HG03280 (cell line): ENCODE data around the gene SLC6A3.
A peak's percentile ranks its signal among the peaks of the same experiment; 100 is the strongest.

Source experiments
- ATAC-seq: cut with Tn5 transposase; IDR thresholded peaks from one replicate; pipeline ENCODE4 v1.9.1; 2021; ENCODE audit warnings: mild to moderate bottlenecking, moderate library complexity; ENCODE audit not compliant: unreplicated experiment

Gene SLC6A3

GRCh38 chr5:1390861-1391600 is 54.2 kb downstream of the SLC6A3 start:
- no peak for ATAC-seq

- no peak for ATAC-seq
Observed at GRCh38 chr5:1390333-1390732, 54.9 kb downstream of the SLC6A3 start.

DNA sequence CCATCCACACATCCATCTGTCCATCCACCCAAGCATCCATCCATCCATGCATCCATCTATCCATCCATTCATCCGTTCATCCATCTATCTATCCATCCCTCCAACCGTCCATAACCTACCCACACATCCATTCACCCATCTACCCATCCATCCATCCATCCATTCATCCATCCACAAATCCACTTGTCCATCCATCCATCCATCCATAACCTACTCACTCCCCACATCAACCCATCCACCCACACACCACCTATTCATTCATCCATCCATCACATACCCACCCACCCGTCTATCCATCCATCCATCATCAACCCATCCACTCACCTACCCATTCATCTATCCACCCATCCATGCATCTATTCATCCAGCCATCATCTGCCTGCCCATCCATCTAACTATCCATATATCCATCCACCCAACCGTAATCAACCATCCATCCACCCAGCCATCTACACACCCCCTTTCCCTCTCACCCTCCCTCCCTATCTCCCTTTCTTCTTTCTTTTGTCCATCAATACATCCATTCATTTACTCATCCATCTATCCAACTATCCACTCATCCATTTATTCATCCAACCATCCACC is 56.8 kb downstream of the SLC6A3 start:
- ATAC-seq: no peak

- no peak for ATAC-seq
Observed at GRCh38 chr5:1387876-1388275, 57.4 kb downstream of the SLC6A3 start.

- no peak for ATAC-seq
Observed at GRCh38 chr5:1387059-1387755, 58.0 kb downstream of the SLC6A3 start.

- ATAC-seq: peak; percentile 45
Observed at GRCh38 chr5:1386274-1386717, 58.9 kb downstream of the SLC6A3 start.

- peak; percentile 88 for ATAC-seq
Observed at GRCh38 chr5:1385395-1386273, 59.6 kb downstream of the SLC6A3 start.

DNA sequence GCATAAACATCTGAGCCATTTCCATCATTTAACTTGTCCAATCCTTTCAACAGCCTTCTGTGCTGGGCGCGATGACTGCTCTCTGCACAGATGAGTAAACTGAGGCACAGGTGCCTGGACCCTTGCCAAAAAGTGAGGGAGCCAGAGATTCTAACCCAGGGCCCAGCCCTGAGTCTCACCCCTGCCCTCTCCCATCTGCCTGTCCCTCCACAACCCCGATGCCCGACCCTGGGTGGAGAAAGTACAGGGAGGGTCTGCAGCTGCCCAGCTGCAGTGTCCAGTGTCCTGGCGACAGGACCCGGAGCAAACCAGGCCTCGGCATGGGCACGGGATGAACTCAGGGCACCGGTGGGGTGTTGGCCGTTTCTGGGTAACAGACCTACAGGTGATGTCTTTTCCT is 60.7 kb downstream of the SLC6A3 start:
- no peak for ATAC-seq

GRCh38 chr5:1383886-1384401 is 61.3 kb downstream of the SLC6A3 start:
- ATAC-seq: no peak

GRCh38 chr5:1383344-1383743 is 61.9 kb downstream of the SLC6A3 start:
- no peak for ATAC-seq

DNA sequence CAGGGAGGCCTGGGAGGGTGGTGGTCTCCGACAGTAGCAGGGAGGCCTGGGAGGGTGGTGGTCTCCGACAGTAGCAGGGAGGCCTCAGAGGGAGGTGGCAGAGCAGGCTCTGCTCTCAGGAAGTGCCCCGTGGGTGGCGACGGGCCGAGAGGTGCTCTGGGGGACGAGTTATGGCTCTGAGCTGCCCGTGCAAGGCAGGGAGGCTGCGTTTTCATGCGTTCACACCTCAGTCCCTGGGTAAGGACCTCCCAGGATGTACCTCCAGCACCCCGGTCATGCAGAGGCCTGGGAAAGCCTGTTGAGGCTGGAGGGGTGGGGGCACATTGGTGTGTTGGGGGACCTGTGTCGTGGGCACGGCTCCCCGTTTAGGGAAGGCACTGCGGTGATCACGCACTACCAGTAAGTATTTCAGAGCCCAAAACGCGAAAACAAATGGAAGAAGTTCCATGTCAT is 63.0 kb downstream of the SLC6A3 start:
- no peak for ATAC-seq

DNA sequence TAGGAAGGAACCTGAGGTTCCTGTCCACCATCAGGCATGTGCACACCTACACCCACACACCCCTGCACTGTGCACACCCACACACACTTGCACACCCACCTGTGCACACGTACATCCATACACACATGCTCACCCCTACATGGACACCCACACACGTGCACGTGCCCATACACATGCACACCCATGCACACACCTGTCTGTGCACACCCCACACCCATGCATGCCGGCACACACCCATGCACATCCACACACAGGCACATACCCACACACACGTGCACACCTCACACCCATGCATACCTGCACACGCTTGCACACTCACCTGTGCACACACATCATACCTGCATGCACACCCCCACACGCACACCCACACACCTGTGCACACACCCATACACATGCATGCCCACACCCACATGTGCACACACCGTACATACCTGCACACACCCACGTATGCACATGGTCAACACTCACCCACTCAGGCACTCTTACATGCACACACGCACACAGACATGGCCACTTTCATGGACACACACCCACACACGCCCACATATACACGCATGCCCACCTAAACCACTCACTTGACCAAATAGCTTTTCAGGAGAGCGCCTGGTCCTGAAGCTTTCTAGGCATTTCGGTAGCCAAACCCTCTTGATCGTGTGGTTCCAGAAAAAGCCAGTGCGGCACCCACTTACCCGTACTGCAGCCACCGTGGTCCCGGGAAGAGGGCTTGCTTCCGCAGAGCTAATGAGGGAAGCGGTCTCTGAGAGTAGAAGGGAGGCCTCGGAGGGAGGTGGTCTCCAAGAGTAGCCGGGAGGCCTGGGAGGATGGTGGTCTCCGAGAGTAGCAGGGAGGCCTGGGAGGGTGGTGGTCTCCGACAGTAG is 63.6 kb downstream of the SLC6A3 start:
- no peak for ATAC-seq

GRCh38 chr5:1380910-1381309 is 64.3 kb downstream of the SLC6A3 start:
- no peak for ATAC-seq

GRCh38 chr5:1380011-1380817 is 65.0 kb downstream of the SLC6A3 start:
- ATAC-seq: peak; percentile 83

DNA sequence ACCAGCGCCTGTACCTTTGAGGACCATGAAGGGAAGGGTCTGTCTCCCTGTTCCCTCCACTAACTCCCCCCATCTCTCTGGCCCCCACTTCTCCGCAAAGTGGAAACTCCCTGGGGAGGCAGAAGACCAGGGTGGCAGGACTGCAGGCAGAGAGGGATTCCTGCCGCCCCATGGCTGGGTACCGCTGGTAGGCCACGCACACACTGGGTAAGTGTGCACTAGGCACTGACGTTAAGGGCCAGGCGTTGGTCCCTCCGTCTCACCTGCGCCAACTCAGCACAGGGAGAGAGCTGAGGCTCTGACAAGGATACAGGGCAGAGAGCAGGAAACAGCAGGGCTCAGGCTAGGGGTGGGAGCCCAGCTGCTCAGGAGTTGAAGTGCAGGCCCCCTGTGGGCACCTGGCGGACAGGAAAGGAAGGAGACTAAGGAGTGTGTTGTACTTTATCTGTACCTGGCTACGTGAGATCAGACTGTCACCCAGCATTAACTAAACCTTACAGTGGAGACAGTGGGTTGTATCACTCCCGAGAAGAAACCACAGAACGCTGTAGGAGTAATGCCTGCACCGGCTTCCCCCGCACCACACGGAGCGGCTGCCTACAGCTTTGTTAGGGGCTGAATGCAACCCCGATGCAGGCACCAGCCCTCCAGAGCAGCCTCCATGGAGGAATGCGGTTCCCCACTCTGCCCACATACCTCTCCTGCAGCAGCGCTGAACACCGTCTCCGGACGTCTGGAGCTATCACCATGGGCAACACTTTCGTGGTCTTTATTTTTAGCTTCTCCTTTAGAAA is 66.2 kb downstream of the SLC6A3 start:
- ATAC-seq: no peak

DNA sequence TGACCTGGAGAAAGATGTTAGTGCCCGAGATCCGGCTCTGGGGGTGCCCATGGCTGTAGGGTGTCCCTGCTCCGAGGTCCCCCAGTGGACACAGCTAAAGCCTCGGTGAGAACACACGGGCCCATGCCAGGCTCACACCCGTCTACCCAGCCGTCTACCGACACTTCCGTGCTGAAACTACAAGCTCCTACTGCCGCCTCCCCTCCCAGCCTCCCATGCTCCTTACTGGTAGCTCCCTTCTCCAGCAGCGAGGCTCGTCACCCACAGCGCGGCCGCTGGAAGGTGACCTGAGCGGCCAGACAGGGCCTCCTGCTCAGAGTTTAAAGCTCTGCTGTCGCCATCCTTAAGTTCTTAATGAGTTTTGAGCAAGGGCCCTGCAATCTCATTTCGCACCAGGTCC is 67.1 kb downstream of the SLC6A3 start:
- ATAC-seq: no peak

DNA sequence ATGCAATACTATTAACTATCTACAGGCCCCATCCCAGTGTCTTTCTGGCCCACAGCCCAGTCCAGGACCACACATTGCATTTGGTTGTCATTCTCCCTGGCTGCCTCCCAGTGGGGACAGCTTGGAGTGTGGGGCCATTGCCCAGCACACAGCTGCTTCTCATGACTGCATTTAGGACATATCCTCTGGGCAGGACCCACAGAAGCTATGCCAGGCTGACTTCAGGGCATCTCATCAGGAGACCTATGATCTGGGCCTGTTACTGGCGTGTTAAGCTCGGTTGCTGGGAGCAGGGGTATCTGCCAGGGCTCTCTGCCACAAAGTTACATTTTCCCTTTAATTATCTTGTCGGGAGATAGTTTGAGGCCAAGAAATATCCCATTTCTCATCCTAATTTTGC is 68.3 kb downstream of the SLC6A3 start:
- ATAC-seq: no peak
